GM12878 (cell line): Measurements from ENCODE around the gene MYLIP. TPM values are rescaled to one million over a fixed set of nuclear protein-coding genes. Genes with fewer than 3 reads are reported as not detected.

Source experiments
- ATAC-seq: fragments of 200-7000 bp; cut with Tn5 transposase; 3 replicates; pipeline ENCODE4 v1.9.1; 2020; ENCODE audit warnings: mild to moderate bottlenecking, moderate library complexity
- BruUV-seq: library from RNA; stranded (reverse); fragments of 400-500 nt; replicated peaks from 2 replicates; lab custom pipeline; 2021; lab: Mats Ljungman, UMichigan
- CTCF ChIA-PET: fragments of 300-600 bp; sonication (Branson Sonifier 250); formaldehyde crosslinking; extraction: SDS; loops from one replicate; lab custom pipeline; 2021; ENCODE audit warnings: inconsistent platforms; lab: Yijun Ruan, JAX
- POLR2A ChIA-PET: fragments of 350-600 bp; formaldehyde crosslinking; extraction: SDS; loops from one replicate; lab custom pipeline; 2021; ENCODE audit warnings: inconsistent platforms; lab: Charles Lee
- RAD21 ChIA-PET: fragments of 300-600 bp; sonication (Branson Sonifier 250); formaldehyde crosslinking; loops from one replicate; lab custom pipeline; 2023; ENCODE audit warnings: antibody characterized with exemption; ENCODE audit not compliant: unreplicated experiment; lab: Charles Lee
- SMC1A ChIA-PET: fragments of 300-600 bp; sonication (Branson Sonifier 250); formaldehyde crosslinking; loops from one replicate; lab custom pipeline; 2023; ENCODE audit not compliant: unreplicated experiment, uncharacterized antibody; lab: Charles Lee
- DNase-seq: peaks from one replicate; pipeline ENCODE4 v3.0.0-alpha.2; 2011; ENCODE audit warnings: low read depth, low spot score
- FAIRE-seq: peaks from 3 replicates; lab custom pipeline; 2011; peaks lifted over from hg19 to GRCh38; lab: Jason Lieb, UNC
- H2AFZ ChIP-seq: 2 replicates; pipeline ENCODE4 v1.6.0; 2011; ENCODE audit warnings: low read depth, low read length, control low read depth; ENCODE audit not compliant: control insufficient read depth
- H3K27ac ChIP-seq: 2 replicates; pipeline ENCODE4 v1.5.1; 2011; ENCODE audit warnings: control low read depth; ENCODE audit not compliant: control insufficient read depth, insufficient read depth
- H3K27me3 ChIP-seq, 2 experiments: replicated peaks in 1 of 2; 2 replicates each; pipeline versions ENCODE4 v1.6.0 to v1.6.1; 2011; ENCODE audit warnings: low read length in 1 of 2; ENCODE audit not compliant: control insufficient read depth in 2 of 2, insufficient read depth in 2 of 2
- H3K36me3 ChIP-seq, 2 experiments: 2 replicates each; pipeline ENCODE4 v1.5.1; 2011; ENCODE audit warnings: low read length in 1 of 2; ENCODE audit not compliant: control insufficient read depth in 2 of 2, insufficient read depth in 2 of 2
- H3K4me1 ChIP-seq: 2 replicates; pipeline ENCODE4 v1.6.1; 2011; ENCODE audit warnings: mild to moderate bottlenecking, low read length, moderate library complexity, mixed read lengths; ENCODE audit not compliant: control insufficient read depth, insufficient read depth
- H3K4me2 ChIP-seq: 2 replicates; pipeline ENCODE4 v1.6.0; 2011; ENCODE audit warnings: control low read depth; ENCODE audit not compliant: control insufficient read depth, insufficient read depth
- H3K4me3 ChIP-seq: fragments of 200-600 bp; sonication (generic); 2 replicates; pipeline ENCODE4 v1.5.1; 2016
- H3K79me2 ChIP-seq: 2 replicates; pipeline ENCODE4 v1.6.0; 2011; ENCODE audit warnings: low read length; ENCODE audit not compliant: control insufficient read depth, insufficient read depth
- H3K9ac ChIP-seq: 2 replicates; pipeline ENCODE4 v1.8.0; 2011; ENCODE audit warnings: low read length, control low read depth, mixed read lengths; ENCODE audit not compliant: control insufficient read depth, insufficient read depth
- H3K9me3 ChIP-seq: replicated peaks from 3 replicates; pipeline ENCODE4 v1.5.1; 2011; ENCODE audit warnings: mild to moderate bottlenecking, low read length; ENCODE audit not compliant: control insufficient read depth, insufficient read depth
- H4K20me1 ChIP-seq: 2 replicates; pipeline ENCODE4 v1.6.0; 2011; ENCODE audit not compliant: control insufficient read depth, insufficient read depth
- BACH1 ChIP-seq: fragments of 450-650 bp; IDR thresholded peaks from 2 replicates; pipeline ENCODE4 v1.6.1; 2017; ENCODE audit warnings: mild to moderate bottlenecking, borderline replicate concordance
- EED ChIP-seq: sonication (generic); IDR thresholded peaks from 2 replicates; pipeline ENCODE4 v1.6.1; 2016; ENCODE audit warnings: antibody characterized with exemption, low read depth
- KAT2A ChIP-seq: conservative IDR thresholded peaks from 2 replicates; pipeline ENCODE4 v1.6.1; 2011; ENCODE audit warnings: low read depth, low read length; ENCODE audit not compliant: control insufficient read depth
- NFIC ChIP-seq: IDR thresholded peaks from 2 replicates; pipeline ENCODE4 v1.6.1; 2012; ENCODE audit warnings: low read depth, mild to moderate bottlenecking, inconsistent platforms, low read length, moderate library complexity
- PKNOX1 ChIP-seq: fragments of 450-650 bp; IDR thresholded peaks from 2 replicates; pipeline ENCODE4 v1.6.1; 2016; ENCODE audit warnings: mild to moderate bottlenecking
- RAD21 ChIP-seq: IDR thresholded peaks from 2 replicates; pipeline ENCODE4 v1.6.1; 2011; ENCODE audit warnings: mild to moderate bottlenecking, low read depth, low read length, moderate library complexity; ENCODE audit not compliant: insufficient read depth
- SMAD1 ChIP-seq: fragments of 450-650 bp; IDR thresholded peaks from 2 replicates; pipeline ENCODE4 v1.6.1; 2018; ENCODE audit warnings: mild to moderate bottlenecking, low read depth; ENCODE audit not compliant: partially characterized antibody
- ZNF592 ChIP-seq: fragments of 450-650 bp; IDR thresholded peaks from 2 replicates; pipeline ENCODE4 v1.6.1; 2017; ENCODE audit warnings: mild to moderate bottlenecking, moderate library complexity
- WGBS: methylation state at CpG from one replicate; pipeline ENCODE4 v1.1.6; 2016; ENCODE audit warnings: low lambda C conversion rate; ENCODE audit not compliant: insufficient replicate concordance, insufficient coverage; ENCODE audit errors: missing lambda C conversion rate; 5-methylcytosine and 5-hydroxymethylcytosine counted together
- in situ Hi-C: fragments of 300-500 bp; cut with MboI; formaldehyde crosslinking; loops from 9 replicates; pipeline ENCODE4 v1.14.3; 2018; ENCODE audit warnings: mixed read lengths
- intact Hi-C: fragments of 100-400 bp; cut with micrococcal nuclease; formaldehyde crosslinking; loops from one replicate; pipeline ENCODE4 v1.14.2; 2022; ENCODE audit not compliant: unreplicated experiment
- polyA plus RNA-seq, 11 experiments: library from polyadenylated mRNA; depleted of rRNA in 4 of 11; unstranded in 6 of 11; stranded (reverse) in 5 of 11; fragments of >200 nt; fragmentation: Nextera tagmentation in 4 of 11; fragmentation: Illumina TruSeq in 1 of 11; extraction: Ambion mirVana in 4 of 11; extraction: Trizol in 1 of 11; gene quantifications; 1 replicate in 1 of 11; 2 replicates in 10 of 11; pipeline versions ENCODE4 v1.2.1 to v1.2.3, GENCODE V29; 2011 to 2016; ENCODE audit warnings: inconsistent platforms in 2 of 11, missing spikeins in 2 of 11, low read depth in 1 of 11
- total RNA-seq, 4 experiments: library from RNA; depleted of rRNA in 3 of 4; stranded (reverse); fragments of >200 nt in 3 of 4; fragmentation: Illumina TruSeq in 1 of 4; extraction: Trizol in 1 of 4; gene quantifications; 2 replicates each; pipeline versions ENCODE4 v1.2.1 to v1.2.3, GENCODE V29; 2013 to 2021

MYLIP gene
- total and polyA plus RNA-seq, 10 of the 15 experiments (the other 5 are each of a cell fraction or from before 2014, with no cell fraction given), result 5.3 to 123 (median 12.5) TPM

GRCh38 chr6:16109659-16110305 lies 19.1 kb upstream of the MYLIP start:
- TF ChIP-seq PKNOX1, result no peak
- TF ChIP-seq KAT2A, result no peak
- TF ChIP-seq ZNF592, result no peak
- no peak for TF ChIP-seq NFIC
- no peak for TF ChIP-seq SMAD1
- no peak for TF ChIP-seq RAD21
- no peak for TF ChIP-seq BACH1
- TF ChIP-seq EED, result no peak
- ChIA-PET SMC1A (interaction anchor here (0.9 kb wide), 1 partner anchor 418 kb away, joined by 3 read pairs; no protein-coding TSS in a partner anchor), RAD21 (interaction anchor here (1.7 kb wide), 1 partner anchor 17 kb away, joined by 5 read pairs; no protein-coding TSS in a partner anchor), POLR2A (no interaction called here), CTCF (no interaction called here)
- WGBS, result 57% methylated on average over 4 of the region's 4 CpGs
- intact Hi-C loops (no loop called here), in situ Hi-C loops (no loop called here)
- no peak for FAIRE-seq
- no peaks in the 10 kb centered on the region for H4K20me1 ChIP-seq
- no peaks in the 10 kb centered on the region for H3K27me3 ChIP-seq
- BruUV-seq, result no TSS peak
- no peak overlapping the region for H3K4me2 ChIP-seq
- no peak for DNase-seq
- H3K4me3 ChIP-seq, result no peak overlapping the region
- no peak overlapping the region for H3K27ac ChIP-seq
- H3K4me1 ChIP-seq, result no peaks in the 10 kb centered on the region
- no peak overlapping the region for H2AFZ ChIP-seq
- H3K79me2 ChIP-seq, result no peaks in the 10 kb centered on the region
- ATAC-seq, result no peak
- H3K9me3 ChIP-seq, result no peaks in the 10 kb centered on the region
- H3K36me3 ChIP-seq, result no peaks in the 10 kb centered on the region
- H3K9ac ChIP-seq, result no peak overlapping the region
